8988T (cell line): ENCODE results near the gene HOXB6.

Experiments used
- DNase-seq: peaks from one replicate; pipeline ENCODE4 v3.0.0; 2011

Gene HOXB6

GRCh38 chr17:48621410-48622392 is 16.9 kb upstream of the HOXB6 start:
- no peak for DNase-seq

GRCh38 chr17:48620461-48621139 is 15.8 kb upstream of the HOXB6 start:
- no peak for DNase-seq

- DNase-seq = no peak
Observed at GRCh38 chr17:48619826-48620449, 15.2 kb upstream of the HOXB6 start.

DNA sequence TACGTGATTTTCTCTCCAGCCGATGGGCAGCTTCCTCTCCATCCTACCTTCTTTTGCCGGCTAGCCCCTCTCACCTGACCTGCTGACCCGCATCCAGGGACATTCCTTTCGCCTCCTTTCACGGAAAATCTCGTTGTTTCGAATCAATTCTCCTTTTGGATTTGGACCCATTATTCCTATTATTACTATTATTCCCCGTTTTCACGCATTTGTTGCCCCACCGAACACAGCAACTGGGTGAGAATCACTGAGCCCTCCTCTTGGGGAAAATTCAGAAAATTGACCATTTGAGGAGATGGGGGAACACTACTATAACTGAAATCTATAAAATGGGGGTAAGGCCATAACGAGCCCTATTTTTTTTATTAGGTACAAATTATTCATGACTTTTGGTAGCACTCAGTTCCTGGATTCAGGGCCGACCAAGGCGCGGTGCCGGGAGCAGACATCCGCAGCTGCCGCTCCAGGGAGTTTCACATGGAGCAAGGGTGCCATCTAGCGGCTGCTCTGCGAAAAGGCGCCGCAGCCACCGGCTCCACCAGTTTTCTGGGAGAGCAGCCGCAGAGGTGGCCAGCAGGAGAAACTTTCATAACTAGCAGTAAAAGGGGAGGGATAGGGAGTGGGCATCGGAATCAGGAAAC is 13.6 kb upstream of the HOXB6 start:
- DNase-seq = peak; percentile 92

- no peak for DNase-seq
Observed at GRCh38 chr17:48617471-48618255, 12.9 kb upstream of the HOXB6 start.

GRCh38 chr17:48616717-48617470 is 12.1 kb upstream of the HOXB6 start:
- DNase-seq = no peak

DNA sequence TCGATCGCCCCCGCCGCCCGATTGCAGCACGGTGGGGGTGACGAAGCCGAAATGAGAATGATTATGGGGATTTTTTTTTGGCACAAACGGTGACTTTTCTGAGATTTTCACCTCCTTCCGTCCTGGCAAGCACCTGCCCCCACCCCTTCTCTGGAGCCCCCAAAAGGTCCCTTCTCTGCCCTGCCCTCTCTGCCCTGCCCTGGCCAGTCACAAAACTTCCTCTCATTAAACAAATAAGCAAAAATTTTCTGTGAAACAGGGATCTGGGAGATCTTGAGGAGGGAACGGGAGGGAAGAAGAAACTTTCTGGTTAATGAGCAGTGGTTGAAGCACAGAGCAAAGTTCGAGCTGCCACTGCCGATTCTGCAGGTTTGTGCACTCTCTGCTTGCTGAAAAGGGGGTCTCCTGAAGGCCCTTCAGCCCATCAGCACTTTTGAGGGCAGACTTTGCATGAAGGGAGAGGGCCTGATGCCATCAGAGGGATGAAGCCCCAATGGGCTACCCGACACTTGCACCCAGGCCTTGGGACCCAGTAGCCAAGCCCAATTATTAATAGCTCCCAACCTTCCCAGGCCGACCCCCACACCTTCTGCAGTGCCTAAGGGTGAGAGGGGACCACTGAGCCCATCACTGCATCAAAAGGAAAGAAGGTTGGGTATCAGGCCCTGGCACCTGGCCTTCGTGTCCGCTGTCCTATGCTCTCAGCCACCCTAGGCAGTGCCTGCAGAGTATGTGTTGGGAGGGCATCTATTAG is 11.4 kb upstream of the HOXB6 start:
- DNase-seq = no peak

DNA sequence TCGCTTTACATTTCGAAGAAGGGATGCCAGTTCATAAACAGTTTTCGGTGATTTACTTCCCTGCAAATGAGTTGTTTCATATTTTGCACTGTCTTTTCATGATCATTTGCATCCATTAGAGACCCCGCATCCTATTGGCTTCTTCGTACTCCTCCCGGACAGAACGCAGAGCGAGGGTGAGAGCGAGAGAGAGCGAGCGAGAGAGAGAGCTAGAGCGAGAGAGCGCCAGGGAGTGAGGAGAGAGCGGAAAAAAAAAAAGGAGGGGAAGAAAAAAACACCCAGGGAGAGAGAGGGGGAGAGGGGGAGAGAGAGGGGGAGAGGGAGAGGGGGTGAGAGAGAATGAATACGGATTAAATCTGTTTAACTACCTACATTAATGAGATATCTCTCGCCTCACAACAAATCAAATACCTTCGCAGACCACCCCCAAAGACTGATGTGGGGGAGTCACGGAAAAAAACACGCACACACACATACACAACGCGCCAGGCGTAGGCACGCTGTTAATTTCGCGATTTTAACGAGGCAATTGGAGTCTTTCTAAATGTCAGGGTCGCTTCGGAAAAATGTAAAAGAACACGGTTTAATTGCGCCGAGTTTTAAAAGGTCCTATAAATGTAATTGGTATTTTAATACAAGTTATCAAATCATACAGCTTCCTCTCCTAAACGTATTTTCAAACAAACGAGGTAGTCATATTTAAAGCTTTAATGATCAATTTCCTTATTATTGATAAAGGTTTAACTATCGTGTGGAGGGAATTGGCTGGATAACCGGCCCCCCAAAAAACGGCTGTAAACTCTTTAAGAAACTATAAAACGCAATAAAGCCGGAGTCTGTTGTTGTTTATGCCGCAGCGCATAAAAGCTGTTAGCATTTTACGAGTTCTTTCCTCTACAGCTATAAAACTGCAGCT is 10.5 kb upstream of the HOXB6 start, which contains the start of gene HOXB8:
TSS of gene HOXB8 (minus strand) at position 246 of the 916 bp plus-strand sequence. CDS start 588 bp downstream, outside the sequence.
- DNase-seq = no peak

DNA sequence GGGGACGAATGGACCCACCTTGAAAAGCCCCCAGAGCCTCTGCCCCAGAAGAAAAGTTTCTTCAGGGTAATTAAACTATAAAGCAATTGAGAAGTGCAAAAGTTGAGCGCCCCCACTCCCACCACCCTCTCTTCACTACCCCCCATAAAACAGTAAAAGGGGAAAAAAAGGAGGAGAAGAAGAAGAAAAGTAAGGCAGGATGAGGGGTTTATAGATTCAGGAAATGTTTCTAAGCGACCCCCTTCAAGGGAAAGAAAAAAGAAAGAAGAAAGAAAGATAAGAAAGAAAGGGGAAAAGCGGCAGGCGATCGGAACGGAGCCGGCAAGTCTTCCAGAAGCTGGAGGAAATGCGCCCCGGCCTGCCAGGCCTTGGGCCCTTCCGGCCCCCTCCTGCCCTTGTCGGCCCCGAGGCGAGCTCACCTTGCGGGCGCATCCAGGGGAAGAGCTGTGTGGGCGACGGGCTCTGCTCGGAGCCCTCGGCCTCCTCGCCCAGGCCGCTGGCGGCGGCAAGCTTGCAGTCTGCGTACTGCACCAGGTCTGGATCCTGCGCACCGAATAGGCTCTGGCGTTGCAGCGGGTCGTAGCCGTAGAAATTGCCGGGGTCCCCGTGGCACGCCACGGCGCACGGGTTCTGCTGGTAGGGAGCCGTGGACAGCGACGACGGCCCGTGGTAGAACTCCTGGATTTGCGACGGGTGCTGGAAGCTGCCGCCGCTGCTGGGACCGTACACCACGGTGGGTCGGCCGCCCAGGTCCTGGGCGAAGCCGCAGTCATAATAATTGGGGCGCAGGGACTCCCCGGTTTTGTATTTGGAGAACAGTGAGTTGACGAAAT is 9.3 kb upstream of the HOXB6 start:
- no peak for DNase-seq

DNA sequence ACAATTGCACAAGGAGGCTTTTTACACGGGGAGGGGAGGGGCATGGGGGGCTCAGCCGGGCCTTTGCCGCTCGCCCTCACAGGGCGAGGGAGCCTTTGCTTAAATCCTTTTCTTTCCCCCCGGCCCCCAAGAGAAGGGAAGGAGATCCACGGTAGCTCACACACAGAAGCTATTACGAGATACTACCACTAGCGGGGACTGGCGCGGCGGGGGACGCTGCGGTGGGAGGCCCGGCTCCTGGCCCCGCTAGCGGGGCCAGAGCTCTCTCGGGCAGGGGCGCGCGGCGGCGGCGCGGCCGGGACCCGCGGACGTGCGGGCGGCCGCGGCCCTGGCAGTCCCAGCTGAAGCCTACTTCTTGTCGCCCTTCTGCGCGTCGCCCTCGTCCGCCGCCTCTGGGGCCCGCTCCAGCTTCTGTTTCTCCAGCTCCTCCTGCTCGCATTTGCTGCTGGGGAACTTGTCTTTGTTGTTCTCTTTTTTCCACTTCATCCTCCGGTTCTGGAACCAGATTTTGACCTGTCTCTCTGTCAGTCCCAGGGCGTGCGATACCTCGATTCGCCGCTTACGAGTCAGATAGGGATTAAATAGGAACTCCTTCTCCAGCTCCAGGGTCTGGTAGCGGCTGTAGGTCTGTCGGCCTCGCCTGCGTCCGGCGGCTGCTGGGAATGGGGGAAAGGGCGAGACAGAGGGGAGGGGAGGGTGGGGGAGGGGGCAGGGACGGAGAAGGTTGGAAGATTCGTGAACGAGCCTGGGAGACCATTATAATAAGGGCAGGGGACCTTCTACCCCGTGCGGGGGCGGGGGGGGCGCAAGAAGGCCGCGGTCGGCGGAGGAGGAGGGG is 8.3 kb upstream of the HOXB6 start:
- peak; percentile 78 for DNase-seq

DNA sequence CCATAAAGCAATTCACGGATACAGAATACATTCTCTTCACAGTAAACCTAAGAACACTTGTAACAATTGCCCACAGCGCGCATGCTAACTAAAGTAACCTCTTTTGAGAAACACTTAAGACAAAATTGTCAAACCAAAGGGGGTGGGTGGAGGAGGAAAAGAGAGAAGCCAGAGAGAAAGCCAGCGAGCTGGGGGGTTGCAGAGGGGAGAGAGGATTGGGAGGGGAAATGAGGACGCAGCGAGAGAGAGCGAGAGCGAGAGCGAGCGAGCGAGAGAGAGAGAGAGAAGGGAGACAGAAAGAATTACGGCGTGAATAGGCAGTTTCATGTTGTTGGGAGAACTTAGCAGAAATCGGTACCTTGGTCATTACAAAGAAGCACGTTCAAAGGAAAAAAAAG is 7.7 kb upstream of the HOXB6 start:
- no peak for DNase-seq

DNA sequence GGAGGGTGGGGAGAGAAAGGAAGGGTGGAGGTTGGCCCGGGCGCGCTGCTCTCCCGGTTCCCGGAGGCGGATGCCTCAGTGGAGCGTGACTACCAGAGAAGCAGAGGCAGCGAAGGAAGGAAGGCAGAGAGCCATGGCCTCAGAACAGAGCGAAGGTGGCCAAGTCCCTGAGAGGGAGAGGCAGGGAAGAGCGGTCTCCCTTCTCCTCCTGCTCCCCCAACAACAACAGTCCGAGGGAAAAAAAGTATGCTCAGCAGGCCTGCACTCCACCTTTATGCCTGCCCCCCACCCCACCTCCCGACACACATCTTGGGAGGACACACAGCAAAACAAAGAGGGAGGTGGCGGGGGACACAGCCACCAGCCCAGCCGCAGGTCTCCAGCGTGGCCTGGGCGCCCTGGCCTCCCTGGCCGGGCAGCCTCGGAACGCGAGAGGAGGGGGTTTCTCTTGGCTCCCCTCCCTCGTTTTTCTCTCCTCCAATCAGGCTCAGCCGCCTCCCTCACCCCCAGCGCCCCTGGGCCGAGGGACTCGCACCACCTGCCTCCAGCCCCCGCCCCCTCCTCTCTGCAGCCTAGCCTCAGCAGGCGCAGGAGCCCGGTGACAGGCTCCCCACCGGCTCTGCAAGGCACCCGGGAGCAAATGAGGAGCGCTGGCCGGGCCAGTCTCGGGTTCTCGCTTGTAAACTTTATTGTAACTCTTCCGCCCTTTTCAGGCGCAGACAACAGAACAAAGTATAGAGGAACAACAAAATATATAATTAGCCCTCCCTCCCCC is 7.1 kb upstream of the HOXB6 start:
- DNase-seq = peak; percentile 77

DNA sequence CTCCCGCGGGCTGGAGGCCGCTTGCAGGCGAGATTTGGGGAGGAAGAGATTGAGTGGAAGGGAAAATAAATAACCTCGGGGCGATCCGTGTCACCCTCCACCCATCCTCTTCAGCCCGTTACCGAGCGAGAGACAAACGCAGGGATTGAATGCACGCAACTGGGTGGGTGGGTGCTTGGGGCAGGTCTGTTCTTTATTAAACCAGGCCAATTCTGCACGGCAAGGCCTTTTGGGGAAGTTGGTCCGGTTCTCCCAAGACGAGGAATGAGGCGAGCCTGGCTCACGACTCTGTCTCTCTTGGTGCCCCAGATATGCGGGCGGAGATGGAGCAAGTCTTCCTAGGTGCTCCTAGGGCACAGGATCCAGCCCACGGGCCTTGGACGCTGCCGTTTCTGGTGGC is 6.4 kb upstream of the HOXB6 start:
- DNase-seq = no peak

GRCh38 chr17:48610282-48611211 is 5.8 kb upstream of the HOXB6 start, which contains the start of gene HOXB7:
Gene HOXB7 (minus strand): TSS chr17:48611017. CDS start chr17:48610918, 99 bp downstream.
- peak; percentile 71 for DNase-seq

GRCh38 chr17:48609759-48610281 is 5.0 kb upstream of the HOXB6 start:
- DNase-seq = no peak
